ENCODE data around the gene SCG3. TPM values are rescaled to one million over a fixed set of nuclear protein-coding genes. Genes with fewer than 3 reads are reported as not detected.

Gene SCG3
- polyA plus RNA-seq, 1 donor from 2014 or later, result 68.7 TPM

DNA sequence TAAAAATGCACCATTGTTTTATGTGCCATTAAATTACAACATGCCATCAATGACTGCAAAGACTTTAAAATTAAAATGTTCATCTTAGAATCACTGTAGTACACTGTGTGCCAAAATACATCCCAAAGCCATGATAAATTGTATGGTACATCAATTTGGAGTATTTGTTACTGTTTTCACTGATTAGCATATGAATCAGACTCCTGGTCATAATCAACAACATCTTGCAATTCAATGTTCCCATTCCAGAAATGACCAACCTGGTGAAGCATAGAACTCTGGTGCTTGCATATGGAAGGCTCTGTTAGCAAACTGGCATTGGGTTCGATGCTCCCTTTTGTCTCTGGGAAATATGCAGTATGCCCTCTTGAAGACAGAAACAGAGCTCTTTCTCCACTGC is 33.6 kb downstream of the SCG3 start:
- Histone ChIP-seq H2AFZ (ENCODE audit: low read depth, low read length) (no peak overlapping the region), H4K20me1 (ENCODE audit: insufficient read depth) (no peaks in the 10 kb centered on the region), H3K9me3 (ENCODE audit: low read length) (no peaks in the 10 kb centered on the region), H3K27me3 (ENCODE audit: insufficient read depth, low read depth, low read length) (no peaks in the 10 kb centered on the region), H3K27ac (ENCODE audit: low read length) (no peak overlapping the region), H3K9ac (ENCODE audit: low read length) (no peak overlapping the region), H3K9me2 (ENCODE audit: insufficient read depth, low read length) (no peaks in the 10 kb centered on the region), H3K4me2 (ENCODE audit: low read length) (no peak overlapping the region), H3K36me3 (ENCODE audit: insufficient read depth, low read length) (peaks cover 31% of the 10 kb centered on the region), H3K79me2 (replicated peaks; ENCODE audit: insufficient read depth, low read length) (no peaks in the 10 kb centered on the region), H3F3A (ENCODE audit: insufficient read depth, low read length, poor library complexity, severe bottlenecking) (no peaks in the 10 kb centered on the region), H3K4me3 (ENCODE audit: low read length) (no peak overlapping the region)
- TF ChIP-seq RAD21 (conservative IDR thresholded peaks at IDR 0.05) (no peak), TAF1 (IDR thresholded peaks at IDR 0.05; ENCODE audit: low read depth) (no peak), POLR2AphosphoS5 (IDR thresholded peaks at IDR 0.05) (no peak), EP300 (conservative IDR thresholded peaks at IDR 0.05; ENCODE audit: poor library complexity, severe bottlenecking) (no peak), SMC3 (conservative IDR thresholded peaks at IDR 0.05; ENCODE audit: poor library complexity) (no peak), EZH2 (IDR thresholded peaks at IDR 0.05; ENCODE audit: borderline replicate concordance, insufficient read depth, low read length, poor library complexity, severe bottlenecking) (no peak), MXI1 (conservative IDR thresholded peaks at IDR 0.05; ENCODE audit: poor library complexity, severe bottlenecking) (no peak)
- TF ChIP-seq, protein P1, sequence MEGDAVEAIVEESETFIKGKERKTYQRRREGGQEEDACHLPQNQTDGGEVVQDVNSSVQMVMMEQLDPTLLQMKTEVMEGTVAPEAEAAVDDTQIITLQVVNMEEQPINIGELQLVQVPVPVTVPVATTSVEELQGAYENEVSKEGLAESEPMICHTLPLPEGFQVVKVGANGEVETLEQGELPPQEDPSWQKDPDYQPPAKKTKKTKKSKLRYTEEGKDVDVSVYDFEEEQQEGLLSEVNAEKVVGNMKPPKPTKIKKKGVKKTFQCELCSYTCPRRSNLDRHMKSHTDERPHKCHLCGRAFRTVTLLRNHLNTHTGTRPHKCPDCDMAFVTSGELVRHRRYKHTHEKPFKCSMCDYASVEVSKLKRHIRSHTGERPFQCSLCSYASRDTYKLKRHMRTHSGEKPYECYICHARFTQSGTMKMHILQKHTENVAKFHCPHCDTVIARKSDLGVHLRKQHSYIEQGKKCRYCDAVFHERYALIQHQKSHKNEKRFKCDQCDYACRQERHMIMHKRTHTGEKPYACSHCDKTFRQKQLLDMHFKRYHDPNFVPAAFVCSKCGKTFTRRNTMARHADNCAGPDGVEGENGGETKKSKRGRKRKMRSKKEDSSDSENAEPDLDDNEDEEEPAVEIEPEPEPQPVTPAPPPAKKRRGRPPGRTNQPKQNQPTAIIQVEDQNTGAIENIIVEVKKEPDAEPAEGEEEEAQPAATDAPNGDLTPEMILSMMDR (IDR thresholded peaks at IDR 0.05; ENCODE audit: poor library complexity, severe bottlenecking), result no peak
- TF ChIP-seq, protein P2, sequence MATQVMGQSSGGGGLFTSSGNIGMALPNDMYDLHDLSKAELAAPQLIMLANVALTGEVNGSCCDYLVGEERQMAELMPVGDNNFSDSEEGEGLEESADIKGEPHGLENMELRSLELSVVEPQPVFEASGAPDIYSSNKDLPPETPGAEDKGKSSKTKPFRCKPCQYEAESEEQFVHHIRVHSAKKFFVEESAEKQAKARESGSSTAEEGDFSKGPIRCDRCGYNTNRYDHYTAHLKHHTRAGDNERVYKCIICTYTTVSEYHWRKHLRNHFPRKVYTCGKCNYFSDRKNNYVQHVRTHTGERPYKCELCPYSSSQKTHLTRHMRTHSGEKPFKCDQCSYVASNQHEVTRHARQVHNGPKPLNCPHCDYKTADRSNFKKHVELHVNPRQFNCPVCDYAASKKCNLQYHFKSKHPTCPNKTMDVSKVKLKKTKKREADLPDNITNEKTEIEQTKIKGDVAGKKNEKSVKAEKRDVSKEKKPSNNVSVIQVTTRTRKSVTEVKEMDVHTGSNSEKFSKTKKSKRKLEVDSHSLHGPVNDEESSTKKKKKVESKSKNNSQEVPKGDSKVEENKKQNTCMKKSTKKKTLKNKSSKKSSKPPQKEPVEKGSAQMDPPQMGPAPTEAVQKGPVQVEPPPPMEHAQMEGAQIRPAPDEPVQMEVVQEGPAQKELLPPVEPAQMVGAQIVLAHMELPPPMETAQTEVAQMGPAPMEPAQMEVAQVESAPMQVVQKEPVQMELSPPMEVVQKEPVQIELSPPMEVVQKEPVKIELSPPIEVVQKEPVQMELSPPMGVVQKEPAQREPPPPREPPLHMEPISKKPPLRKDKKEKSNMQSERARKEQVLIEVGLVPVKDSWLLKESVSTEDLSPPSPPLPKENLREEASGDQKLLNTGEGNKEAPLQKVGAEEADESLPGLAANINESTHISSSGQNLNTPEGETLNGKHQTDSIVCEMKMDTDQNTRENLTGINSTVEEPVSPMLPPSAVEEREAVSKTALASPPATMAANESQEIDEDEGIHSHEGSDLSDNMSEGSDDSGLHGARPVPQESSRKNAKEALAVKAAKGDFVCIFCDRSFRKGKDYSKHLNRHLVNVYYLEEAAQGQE (IDR thresholded peaks at IDR 0.05; ENCODE audit: borderline replicate concordance), result no peak

DNA sequence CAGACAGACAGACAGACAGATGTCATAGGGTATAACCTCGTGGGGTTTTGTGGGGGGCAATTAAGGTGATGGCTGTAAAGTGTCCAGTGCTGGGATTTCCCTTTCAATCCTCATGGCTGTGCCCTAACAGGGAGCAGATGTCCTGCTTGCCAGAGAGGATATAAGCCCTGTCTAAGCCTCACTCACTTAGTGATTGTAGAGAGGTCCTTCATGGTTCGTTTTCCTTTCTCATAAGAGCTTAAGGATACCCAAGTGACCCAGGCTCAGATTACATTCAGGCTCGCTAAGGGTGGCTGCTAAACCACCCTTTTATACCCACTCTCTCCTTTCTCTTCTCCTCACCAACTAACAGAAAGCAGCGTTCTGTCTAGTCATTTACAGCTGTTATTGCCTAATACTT is 36.9 kb downstream of the SCG3 start:
- Histone ChIP-seq H2AFZ (ENCODE audit: low read depth, low read length) (no peak overlapping the region), H3K9me3 (ENCODE audit: low read length) (no peaks in the 10 kb centered on the region), H3K27me3 (ENCODE audit: insufficient read depth, low read depth, low read length) (no peaks in the 10 kb centered on the region), H3K9me2 (ENCODE audit: insufficient read depth, low read length) (no peaks in the 10 kb centered on the region), H3K27ac (ENCODE audit: low read length) (no peak overlapping the region), H3K9ac (ENCODE audit: low read length) (no peak overlapping the region), H4K20me1 (ENCODE audit: insufficient read depth) (no peaks in the 10 kb centered on the region), H3K4me3 (ENCODE audit: low read length) (no peak overlapping the region), H3K79me2 (replicated peaks; ENCODE audit: insufficient read depth, low read length) (no peaks in the 10 kb centered on the region), H3K4me2 (ENCODE audit: low read length) (no peak overlapping the region), H3F3A (ENCODE audit: insufficient read depth, low read length, poor library complexity, severe bottlenecking) (no peaks in the 10 kb centered on the region), H3K36me3 (ENCODE audit: insufficient read depth, low read length) (peaks cover 12% of the 10 kb centered on the region)
- TF ChIP-seq, protein P1 (IDR thresholded peaks at IDR 0.05; ENCODE audit: poor library complexity, severe bottlenecking), result no peak
- TF ChIP-seq EP300 (conservative IDR thresholded peaks at IDR 0.05; ENCODE audit: poor library complexity, severe bottlenecking) (no peak), RAD21 (conservative IDR thresholded peaks at IDR 0.05) (no peak), TAF1 (IDR thresholded peaks at IDR 0.05; ENCODE audit: low read depth) (no peak), MXI1 (conservative IDR thresholded peaks at IDR 0.05; ENCODE audit: poor library complexity, severe bottlenecking) (no peak), EZH2 (IDR thresholded peaks at IDR 0.05; ENCODE audit: borderline replicate concordance, insufficient read depth, low read length, poor library complexity, severe bottlenecking) (no peak), POLR2AphosphoS5 (IDR thresholded peaks at IDR 0.05) (no peak), SMC3 (conservative IDR thresholded peaks at IDR 0.05; ENCODE audit: poor library complexity) (no peak)
- TF ChIP-seq, protein P2 (IDR thresholded peaks at IDR 0.05; ENCODE audit: borderline replicate concordance), result no peak

Data from neural cell (in vitro differentiated cells).